Activated CD8-positive, alpha-beta T cell treated with anti-CD3 and anti-CD28 coated beads, Interleukin-2, amount 10 ng/mL, durations not matched to agents 7 days and 5 days (primary cell): ENCODE measurements around the gene SLC25A26. TPM values are rescaled to one million over a fixed set of nuclear protein-coding genes. Genes with fewer than 3 reads are reported as not detected.

Experiments used
- ATAC-seq: fragments of 150-1000 bp; cut with Tn5 transposase; one replicate; pipeline ENCODE4 v1.10.0; 2021; ENCODE audit warnings: moderate library complexity
- CTCF ChIA-PET: fragments of 350-600 bp; sonication (Branson Sonifier 250); formaldehyde crosslinking; loops from one replicate; lab custom pipeline; 2021; ENCODE audit warnings: antibody characterized with exemption; lab: Charles Lee
- POLR2A ChIA-PET: fragments of 350-600 bp; sonication (Branson Sonifier 250); formaldehyde crosslinking; loops from one replicate; lab custom pipeline; 2021; ENCODE audit warnings: antibody characterized with exemption; lab: Charles Lee
- DNase-seq: peaks from one replicate; pipeline ENCODE4 v3.0.0-alpha.2; 2020
- H3K27ac Mint-ChIP-seq: one replicate; pipeline ENCODE4 v1.8.0; 2021; ENCODE audit warnings: mild to moderate bottlenecking, mixed read lengths
- H3K27me3 Mint-ChIP-seq: one replicate; pipeline ENCODE4 v1.8.0; 2021; ENCODE audit warnings: low read depth, mixed read lengths
- H3K36me3 Mint-ChIP-seq: one replicate; pipeline ENCODE4 v1.8.0; 2021; ENCODE audit warnings: low read depth, mixed read lengths
- H3K4me1 Mint-ChIP-seq: one replicate; pipeline ENCODE4 v1.8.0; 2021; ENCODE audit warnings: low read depth, mixed read lengths
- H3K4me3 Mint-ChIP-seq: one replicate; pipeline ENCODE4 v1.8.0; 2021; ENCODE audit warnings: mild to moderate bottlenecking, mixed read lengths
- H3K9me3 Mint-ChIP-seq: one replicate; pipeline ENCODE4 v1.8.0; 2022; ENCODE audit warnings: mixed read lengths; ENCODE audit not compliant: insufficient read depth
- total RNA-seq, 2 experiments: library from RNA; stranded (reverse); gene quantifications; one replicate each; pipeline ENCODE4 v1.2.3, GENCODE V29; 2021

The SLC25A26 gene
- total RNA-seq, 2 experiments from 2014 or later: 14.2 to 14.3 TPM

DNA sequence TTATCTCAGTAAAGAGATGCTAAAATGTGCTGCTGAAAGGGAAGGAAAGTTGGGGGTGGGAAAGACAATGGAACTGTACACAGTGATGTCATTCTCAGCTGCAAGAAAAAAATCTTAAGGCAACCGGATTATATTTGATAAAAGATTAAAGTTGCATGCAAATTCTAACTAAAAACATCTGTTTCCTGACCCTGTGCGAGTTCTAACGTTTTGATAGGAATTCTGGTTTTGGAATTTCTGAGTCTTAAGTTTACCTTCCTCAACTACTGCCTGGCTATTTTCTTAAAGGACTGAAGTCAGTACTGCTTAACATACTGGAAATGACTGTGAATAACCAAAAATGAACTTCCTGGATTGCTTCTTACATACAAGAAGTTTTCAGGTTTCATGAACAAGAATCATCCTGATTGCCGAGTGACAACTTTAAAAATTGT, 115.5 kb downstream of the SLC25A26 start:
- ChIA-PET CTCF (no interaction called here), POLR2A (no interaction called here)
- DNase-seq (no peak), ATAC-seq (no peak)
- Mint-ChIP-seq H3K4me3 (no peak overlapping the region), H3K27me3 (no peaks in the 10 kb centered on the region), H3K9me3 (no peaks in the 10 kb centered on the region), H3K27ac (no peak overlapping the region), H3K36me3 (no peaks in the 10 kb centered on the region), H3K4me1 (no peaks in the 10 kb centered on the region)

DNA sequence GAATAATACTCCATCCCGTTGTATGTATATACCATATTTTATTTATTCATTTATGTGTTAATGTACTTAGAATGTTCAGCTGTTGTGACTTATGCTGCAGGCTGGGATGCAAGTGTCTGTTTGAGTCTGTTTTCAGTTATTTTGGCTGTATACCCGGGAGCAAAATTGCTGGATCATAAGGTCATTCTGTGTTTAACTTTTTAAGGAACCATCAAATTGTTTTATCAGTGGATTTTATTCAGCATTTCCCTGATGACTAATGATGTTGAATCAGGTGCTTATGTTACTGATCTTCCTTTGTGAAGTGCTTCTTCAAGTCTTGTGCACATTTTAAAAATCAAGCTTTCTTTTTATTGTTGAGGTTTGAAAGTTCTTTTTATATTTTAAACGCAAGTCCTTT, 118.1 kb downstream of the SLC25A26 start:
- Mint-ChIP-seq H3K9me3 (no peaks in the 10 kb centered on the region), H3K27ac (no peak overlapping the region), H3K4me1 (peaks cover 2% of the 10 kb centered on the region), H3K4me3 (no peak overlapping the region), H3K36me3 (no peaks in the 10 kb centered on the region), H3K27me3 (no peaks in the 10 kb centered on the region)
- DNase-seq: no peak
- ChIA-PET POLR2A (no interaction called here), CTCF (no interaction called here)
- ATAC-seq: no peak

GRCh38 chr3:66342717-66343356, 122.0 kb downstream of the SLC25A26 start:
- CTCF ChIA-PET: interaction anchor here (1.0 kb wide), 1 partner anchor 11 kb away, joined by 4 read pairs; no protein-coding TSS in a partner anchor
- ATAC-seq (no peak), DNase-seq (no peak)
- Mint-ChIP-seq H3K27me3 (no peaks in the 10 kb centered on the region), H3K36me3 (peaks cover 7% of the 10 kb centered on the region), H3K4me1 (peaks cover 2% of the 10 kb centered on the region), H3K9me3 (no peaks in the 10 kb centered on the region), H3K4me3 (no peak overlapping the region), H3K27ac (no peak overlapping the region)
- POLR2A ChIA-PET: no interaction called here

- Mint-ChIP-seq H3K36me3 (peaks cover 8% of the 10 kb centered on the region), H3K4me1 (peaks cover 2% of the 10 kb centered on the region), H3K27me3 (no peaks in the 10 kb centered on the region), H3K4me3 (no peak overlapping the region), H3K27ac (no peak overlapping the region), H3K9me3 (no peaks in the 10 kb centered on the region)
- CTCF ChIA-PET: interaction anchor here (0.8 kb wide), 1 partner anchor 90 kb away, joined by 4 read pairs; no protein-coding TSS in a partner anchor
- ATAC-seq: no peak
- DNase-seq: no peak
- POLR2A ChIA-PET: no interaction called here
Observed at GRCh38 chr3:66344391-66344811, 123.6 kb downstream of the SLC25A26 start.

DNA sequence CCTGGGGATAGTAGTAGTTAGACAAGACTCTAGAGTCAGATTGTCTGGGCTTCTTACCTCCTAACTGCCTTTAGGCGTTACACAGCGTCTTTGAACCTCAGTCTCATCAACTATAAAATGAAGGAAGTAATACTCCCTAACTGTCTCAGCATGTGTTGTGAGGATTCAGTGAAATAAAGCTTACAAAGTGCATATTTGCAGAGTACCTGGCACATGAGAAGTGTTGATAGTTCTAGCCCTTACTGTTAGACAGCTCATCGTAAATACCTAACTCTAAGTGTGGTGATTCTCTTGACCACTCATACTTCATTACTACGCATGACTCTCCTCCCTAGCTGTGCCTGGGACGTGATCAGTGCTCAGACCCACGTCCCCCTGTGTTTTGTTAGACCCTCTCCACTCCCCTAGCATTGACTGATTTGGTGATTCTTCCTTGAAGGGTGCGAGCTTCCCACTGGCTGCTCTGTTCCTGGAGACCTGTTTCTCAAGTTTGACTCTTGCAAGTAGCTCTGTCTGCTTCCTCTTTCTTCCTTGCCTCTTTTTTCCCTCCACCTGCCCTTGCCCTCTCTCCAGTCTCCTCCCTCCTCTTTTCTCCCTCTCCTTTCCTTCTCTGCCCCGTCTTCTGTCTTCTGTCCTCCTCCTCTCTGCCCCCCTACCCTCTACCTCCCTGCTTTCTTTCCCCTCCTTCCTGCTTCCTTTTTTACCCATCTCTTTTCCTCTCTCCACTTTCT, 124.2 kb downstream of the SLC25A26 start:
- H3K4me3 Mint-ChIP-seq: no peak overlapping the region
- POLR2A ChIA-PET: no interaction called here

DNA sequence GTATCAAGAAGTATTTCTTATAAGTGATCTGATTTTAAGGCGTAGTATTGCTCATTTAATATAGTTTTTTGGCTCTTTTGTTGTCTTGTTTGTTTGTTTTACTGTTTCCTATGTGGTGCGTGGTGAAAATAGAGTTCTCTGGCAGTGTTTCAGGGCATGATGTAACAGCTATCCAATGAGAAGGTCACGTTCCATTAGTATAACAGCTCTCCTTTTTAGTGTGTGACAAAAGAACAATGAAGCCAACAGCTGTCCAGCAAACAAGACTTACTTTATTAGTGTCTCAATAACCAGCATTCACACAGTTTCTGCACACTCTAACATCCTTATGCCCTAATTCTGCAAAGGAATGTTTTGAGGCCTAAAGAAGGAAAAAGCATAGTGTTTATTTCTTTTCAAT, 127.9 kb downstream of the SLC25A26 start:
- ChIA-PET POLR2A (no interaction called here), CTCF (interaction anchor here (0.7 kb wide), 1 partner anchor 29 kb away, joined by 3 read pairs; no protein-coding TSS in a partner anchor)
- H3K4me1 Mint-ChIP-seq: peaks cover 2% of the 10 kb centered on the region
- H3K4me3 Mint-ChIP-seq: no peak overlapping the region
- DNase-seq (no peak), ATAC-seq (no peak)
- H3K27ac Mint-ChIP-seq: no peak overlapping the region
- H3K36me3 Mint-ChIP-seq: peaks cover 8% of the 10 kb centered on the region
- no peaks in the 10 kb centered on the region for H3K9me3 Mint-ChIP-seq
- H3K27me3 Mint-ChIP-seq: no peaks in the 10 kb centered on the region

More for the DNA sequence above, 124.2 kb downstream of the SLC25A26 start:
- Mint-ChIP-seq H3K27ac (no peak overlapping the region), H3K9me3 (no peaks in the 10 kb centered on the region), H3K4me1 (peaks cover 2% of the 10 kb centered on the region), H3K27me3 (no peaks in the 10 kb centered on the region), H3K36me3 (peaks cover 8% of the 10 kb centered on the region)
- DNase-seq (no peak), ATAC-seq (no peak)
- CTCF ChIA-PET: interaction anchor here (0.8 kb wide), 1 partner anchor 90 kb away, joined by 4 read pairs; no protein-coding TSS in a partner anchor

- no peaks in the 10 kb centered on the region for H3K27me3 Mint-ChIP-seq
- peaks cover 8% of the 10 kb centered on the region for H3K36me3 Mint-ChIP-seq
- DNase-seq: no peak
- CTCF ChIA-PET: interaction anchor here (1.1 to 4.0 kb wide), 2 partner anchors 27 to 96 kb away, joined by 3 to 22 read pairs; no protein-coding TSS in a partner anchor
- no peak for ATAC-seq
- H3K4me3 Mint-ChIP-seq: no peak overlapping the region
- no peaks in the 10 kb centered on the region for H3K9me3 Mint-ChIP-seq
- POLR2A ChIA-PET: no interaction called here
- peaks cover 10% of the 10 kb centered on the region for H3K4me1 Mint-ChIP-seq
- no peak overlapping the region for H3K27ac Mint-ChIP-seq
Observed at GRCh38 chr3:66350601-66351000, 129.8 kb downstream of the SLC25A26 start.

DNA sequence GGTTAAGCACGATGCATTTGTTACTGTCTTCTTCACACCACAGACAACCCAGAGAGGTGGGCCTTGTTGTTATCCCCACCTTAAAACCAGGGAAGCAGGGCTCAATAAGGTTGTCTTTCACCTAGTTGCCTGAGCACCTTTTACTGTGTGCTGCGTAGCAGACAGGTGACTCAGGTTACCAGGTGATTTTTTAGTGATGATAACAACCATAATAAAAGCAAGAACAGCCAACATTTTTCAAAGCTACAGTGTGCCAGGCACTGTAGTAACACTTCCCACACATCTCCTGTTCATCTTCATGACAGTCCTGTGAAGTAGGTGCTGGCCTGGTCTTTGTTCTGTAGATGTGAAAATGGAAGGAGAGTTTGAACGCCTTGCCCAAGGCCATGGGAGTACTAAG, 132.2 kb downstream of the SLC25A26 start:
- CTCF ChIA-PET: interaction anchor here (1.4 to 4.0 kb wide), 2 partner anchors 10 to 25 kb away, joined by 4 to 22 read pairs; no protein-coding TSS in a partner anchor
- Mint-ChIP-seq H3K4me3 (no peak overlapping the region), H3K27me3 (no peaks in the 10 kb centered on the region), H3K9me3 (no peaks in the 10 kb centered on the region), H3K27ac (no peak overlapping the region), H3K36me3 (no peaks in the 10 kb centered on the region), H3K4me1 (peaks cover 15% of the 10 kb centered on the region)
- DNase-seq (no peak), ATAC-seq (no peak)
- POLR2A ChIA-PET: no interaction called here

GRCh38 chr3:66353530-66353929, 132.7 kb downstream of the SLC25A26 start:
- Mint-ChIP-seq H3K27me3 (no peaks in the 10 kb centered on the region), H3K36me3 (no peaks in the 10 kb centered on the region), H3K27ac (no peak overlapping the region), H3K4me1 (peaks cover 15% of the 10 kb centered on the region), H3K9me3 (no peaks in the 10 kb centered on the region), H3K4me3 (no peak overlapping the region)
- ChIA-PET CTCF (interaction anchor here (1.4 to 4.0 kb wide), 2 partner anchors 11 to 24 kb away, joined by 4 to 22 read pairs; no protein-coding TSS in a partner anchor), POLR2A (no interaction called here)
- no peak for DNase-seq
- ATAC-seq: no peak

GRCh38 chr3:66354001-66354400, 133.2 kb downstream of the SLC25A26 start:
- ChIA-PET POLR2A (no interaction called here), CTCF (interaction anchor here (1.4 to 4.0 kb wide), 2 partner anchors 11 to 24 kb away, joined by 4 to 22 read pairs; no protein-coding TSS in a partner anchor)
- Mint-ChIP-seq H3K27ac (no peak overlapping the region), H3K27me3 (no peaks in the 10 kb centered on the region), H3K4me3 (no peak overlapping the region), H3K4me1 (peaks cover 15% of the 10 kb centered on the region), H3K36me3 (no peaks in the 10 kb centered on the region), H3K9me3 (no peaks in the 10 kb centered on the region)
- ATAC-seq (no peak), DNase-seq (no peak)

DNA sequence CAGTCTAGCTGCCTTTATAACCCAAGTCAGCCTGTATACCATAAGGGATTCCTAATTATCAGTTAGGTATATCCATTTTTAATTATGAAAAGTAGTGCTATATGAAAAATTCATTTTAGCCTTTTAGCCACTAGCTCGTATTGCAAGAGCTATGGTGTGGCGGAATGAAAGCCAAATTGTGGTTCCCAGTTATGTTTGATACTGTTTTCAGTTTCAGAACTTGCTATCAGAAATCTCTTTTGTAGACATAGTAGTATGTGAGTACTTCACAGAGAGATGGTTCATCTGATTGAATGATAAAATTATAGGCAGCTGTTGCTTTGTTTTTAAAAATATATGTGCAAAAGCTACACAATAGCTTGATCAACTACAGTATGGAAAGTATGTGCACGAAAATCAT, 134.6 kb downstream of the SLC25A26 start:
- Mint-ChIP-seq H3K36me3 (no peaks in the 10 kb centered on the region), H3K9me3 (no peaks in the 10 kb centered on the region), H3K27me3 (no peaks in the 10 kb centered on the region), H3K27ac (no peak overlapping the region), H3K4me3 (no peak overlapping the region), H3K4me1 (peaks cover 15% of the 10 kb centered on the region)
- ChIA-PET CTCF (interaction anchor here (0.9 to 1.6 kb wide), 4 partner anchors 23 to 102 kb away, joined by 3 to 8 read pairs (median 4); no protein-coding TSS in a partner anchor), POLR2A (no interaction called here)
- ATAC-seq (no peak), DNase-seq (no peak)

DNA sequence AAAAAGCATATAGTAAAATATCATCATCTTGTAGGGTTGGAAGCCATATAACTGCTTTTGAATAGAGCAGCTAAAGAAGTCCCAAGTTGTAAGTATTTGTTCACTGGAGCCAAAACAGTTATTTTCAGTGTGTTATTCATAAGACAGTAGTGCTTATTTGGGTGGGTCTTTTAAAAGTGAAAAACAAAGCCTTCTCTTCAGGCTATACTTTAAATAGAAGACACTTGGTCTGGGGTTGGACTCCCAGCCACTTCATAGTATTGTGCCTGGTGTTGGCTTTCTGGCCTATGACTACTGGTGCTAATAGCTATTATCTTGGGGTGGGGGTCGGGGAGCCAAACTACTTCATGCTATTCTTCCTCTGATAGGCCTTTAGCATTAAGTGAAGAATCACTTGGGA, 135.2 kb downstream of the SLC25A26 start:
- ChIA-PET CTCF (interaction anchor here (0.9 to 1.6 kb wide), 5 partner anchors 22 to 102 kb away, joined by 3 to 8 read pairs (median 3); no protein-coding TSS in a partner anchor), POLR2A (no interaction called here)
- DNase-seq (no peak), ATAC-seq (no peak)
- H3K27me3 Mint-ChIP-seq: no peaks in the 10 kb centered on the region
- no peak overlapping the region for H3K4me3 Mint-ChIP-seq
- no peak overlapping the region for H3K27ac Mint-ChIP-seq
- H3K4me1 Mint-ChIP-seq: peaks cover 15% of the 10 kb centered on the region
- no peaks in the 10 kb centered on the region for H3K36me3 Mint-ChIP-seq
- no peaks in the 10 kb centered on the region for H3K9me3 Mint-ChIP-seq
